AG10803 (cell line): ENCODE data around the gene CRYBG3.

Experiments
- DNase-seq: peaks from one replicate; pipeline ENCODE4 v3.0.0; 2010; ENCODE audit warnings: low read depth
- H3K4me3 ChIP-seq: 2 replicates; pipeline ENCODE4 v1.5.1; 2011; ENCODE audit warnings: mild to moderate bottlenecking, low read length, control low read depth
- CTCF ChIP-seq: conservative IDR thresholded peaks from 2 replicates; pipeline ENCODE4 v1.5.1; 2011; ENCODE audit warnings: mild to moderate bottlenecking, low read length, control low read depth, inconsistent platforms

Gene CRYBG3

GRCh38 chr3:97981886-97982285, 160.1 kb downstream of the CRYBG3 start:
- H3K4me3 ChIP-seq: no peak overlapping the region
- no peak for DNase-seq
- TF ChIP-seq CTCF: no peak

- TF ChIP-seq CTCF: no peak
- DNase-seq: no peak
- H3K4me3 ChIP-seq: no peak overlapping the region
These were observed 162.2 kb downstream of the CRYBG3 start for GRCh38 chr3:97983933-97984491.

GRCh38 chr3:97987306-97987705, 165.5 kb downstream of the CRYBG3 start:
- no peak for TF ChIP-seq CTCF
- no peak for DNase-seq
- no peak overlapping the region for H3K4me3 ChIP-seq

GRCh38 chr3:97988784-97989568, 167.2 kb downstream of the CRYBG3 start:
- TF ChIP-seq CTCF: no peak
- H3K4me3 ChIP-seq: no peak overlapping the region
- DNase-seq: no peak

GRCh38 chr3:97990624-97991292, 168.9 kb downstream of the CRYBG3 start:
- H3K4me3 ChIP-seq: no peak overlapping the region
- no peak for TF ChIP-seq CTCF
- no peak for DNase-seq

- DNase-seq: no peak
- TF ChIP-seq CTCF: no peak
- H3K4me3 ChIP-seq: no peak overlapping the region
These were observed 169.5 kb downstream of the CRYBG3 start for GRCh38 chr3:97991293-97991682.

- no peak for TF ChIP-seq CTCF
- no peak overlapping the region for H3K4me3 ChIP-seq
- DNase-seq: no peak
These were observed 170.8 kb downstream of the CRYBG3 start for GRCh38 chr3:97992547-97993173.
